CD4-positive, alpha-beta T cell (primary cell): Measurements from ENCODE around the gene KLK1. TPM values are rescaled to one million over a fixed set of nuclear protein-coding genes. Genes with fewer than 3 reads are reported as not detected.

Source experiments
- ATAC-seq: fragments of 200-7000 bp; cut with Tn5 transposase; one replicate; pipeline ENCODE4 v1.10.0; 2022; ENCODE audit warnings: mild to moderate bottlenecking; ENCODE audit not compliant: poor library complexity
- CTCF ChIA-PET: fragments of 350-600 bp; sonication (Branson Sonifier 250); formaldehyde crosslinking; loops from one replicate; lab custom pipeline; 2021; ENCODE audit warnings: antibody characterized with exemption, inconsistent platforms; lab: Charles Lee
- POLR2A ChIA-PET: fragments of 350-600 bp; sonication (Branson Sonifier 250); formaldehyde crosslinking; loops from one replicate; lab custom pipeline; 2021; ENCODE audit warnings: antibody characterized with exemption, inconsistent platforms; lab: Charles Lee
- DNase-seq, 14 experiments: peaks; one replicate each; pipeline ENCODE4 v3.0.0-alpha.2; 2013 to 2020; ENCODE audit warnings: mixed read lengths in 2 of 14
- H3K27ac ChIP-seq, 2 donors: one replicate each; pipeline versions ENCODE4 v1.5.1 to v1.7.0; 2013; ENCODE audit warnings: low read length in 2 of 2, low read depth in 1 of 2, mild to moderate bottlenecking in 1 of 2
- H3K27me3 ChIP-seq, 2 experiments: 1 replicate in 1 of 2; 2 replicates in 1 of 2; pipeline versions ENCODE4 v1.6.1 to v1.7.0; 2013; ENCODE audit warnings: low read length in 2 of 2, control low read depth in 1 of 2, mild to moderate bottlenecking in 1 of 2, moderate library complexity in 1 of 2; ENCODE audit not compliant: insufficient read depth in 2 of 2, control insufficient read depth in 1 of 2
- H3K36me3 ChIP-seq: one replicate; pipeline ENCODE4 v1.6.1; 2013; ENCODE audit warnings: low read length, control low read depth; ENCODE audit not compliant: insufficient read depth
- H3K4me1 ChIP-seq: one replicate; pipeline ENCODE4 v1.6.1; 2013; ENCODE audit warnings: low read length, control low read depth; ENCODE audit not compliant: insufficient read depth
- H3K4me3 ChIP-seq: one replicate; pipeline ENCODE4 v1.5.1; 2013; ENCODE audit warnings: mild to moderate bottlenecking, low read length, moderate library complexity
- H3K9me3 ChIP-seq, 2 experiments: 1 replicate in 1 of 2; 2 replicates in 1 of 2; pipeline versions ENCODE4 v1.6.1 to v1.7.0; 2013; ENCODE audit warnings: low read length in 2 of 2, mild to moderate bottlenecking in 2 of 2, control low read depth in 1 of 2, moderate library complexity in 1 of 2; ENCODE audit not compliant: control insufficient read depth in 1 of 2, insufficient read depth in 1 of 2
- H3K27ac Mint-ChIP-seq: one replicate; pipeline ENCODE4 v1.8.0; 2020; ENCODE audit warnings: mixed read lengths
- H3K27me3 Mint-ChIP-seq: one replicate; pipeline ENCODE4 v1.8.0; 2021; ENCODE audit warnings: mixed read lengths
- H3K36me3 Mint-ChIP-seq: one replicate; pipeline ENCODE4 v1.8.0; 2021; ENCODE audit warnings: low read depth, mixed read lengths
- H3K4me1 Mint-ChIP-seq: one replicate; pipeline ENCODE4 v1.8.0; 2021; ENCODE audit warnings: low read depth, mixed read lengths
- H3K4me3 Mint-ChIP-seq: one replicate; pipeline ENCODE4 v1.8.0; 2020; ENCODE audit warnings: mild to moderate bottlenecking, mixed read lengths
- H3K9me3 Mint-ChIP-seq: one replicate; pipeline ENCODE4 v1.8.0; 2020; ENCODE audit warnings: mixed read lengths
- intact Hi-C, 2 experiments: fragments of 100-400 bp; cut with DNase I in 1 of 2; cut with micrococcal nuclease in 1 of 2; formaldehyde crosslinking; loops; one replicate each; pipeline versions ENCODE4 v1.15.1 to v1.9.0; 2023 to 2025; cut with DNase I, micrococcal nuclease
- total RNA-seq, 174 experiments: library from RNA in 2 of 174; stranded (reverse) in 2 of 174; gene quantifications; one replicate each; pipeline ENCODE4 v1.2.3 and lab custom pipeline; 2021 to 2026
- TF ChIP-seq, protein P1 (sequence below): fragments of 200-600 bp; IDR thresholded peaks from one replicate; pipeline ENCODE4 v1.8.0; 2022; ENCODE audit warnings: antibody characterized with exemption, mild to moderate bottlenecking

Gene KLK1
- total RNA-seq, 2 experiments from 2014 or later, result not detected

DNA sequence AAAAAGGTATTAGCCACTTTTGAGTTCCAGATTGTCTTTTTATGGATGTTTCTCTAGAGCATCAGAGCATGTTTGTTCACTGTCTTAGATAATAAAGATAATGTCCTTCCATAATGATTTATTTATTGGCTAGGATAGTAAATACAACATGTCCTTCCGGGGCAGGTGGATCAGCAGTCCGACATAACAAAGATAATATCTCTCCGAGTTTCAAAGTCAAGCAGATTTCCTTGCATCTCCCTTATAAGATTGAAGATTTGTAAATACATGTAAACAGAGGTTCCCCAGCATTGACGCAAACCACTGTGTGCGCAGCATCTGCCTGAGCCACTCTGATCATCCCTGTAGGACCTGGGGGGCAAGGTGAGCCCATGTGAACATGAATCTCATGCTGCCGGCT, 18.5 kb upstream of the KLK1 start:
- no peak overlapping the region for H3K27ac ChIP-seq
- intact Hi-C loops, result no loop called here
- no peak for ATAC-seq
- Mint-ChIP-seq H3K4me3 (no peak overlapping the region), H3K27ac (no peak overlapping the region), H3K27me3 (peaks cover 48% of the 10 kb centered on the region), H3K9me3 (peaks cover 2% of the 10 kb centered on the region), H3K4me1 (no peaks in the 10 kb centered on the region), H3K36me3 (no peaks in the 10 kb centered on the region)
- peaks cover 0 to 5% of the 10 kb centered on the region in 2 experiments for H3K27me3 ChIP-seq
- no peak overlapping the region for H3K4me3 ChIP-seq
- H3K4me1 ChIP-seq, result no peaks in the 10 kb centered on the region
- peaks cover 15 to 23% of the 10 kb centered on the region in 2 experiments for H3K9me3 ChIP-seq
- no peaks in the 10 kb centered on the region for H3K36me3 ChIP-seq
- no peak for DNase-seq
- TF ChIP-seq, protein P1, sequence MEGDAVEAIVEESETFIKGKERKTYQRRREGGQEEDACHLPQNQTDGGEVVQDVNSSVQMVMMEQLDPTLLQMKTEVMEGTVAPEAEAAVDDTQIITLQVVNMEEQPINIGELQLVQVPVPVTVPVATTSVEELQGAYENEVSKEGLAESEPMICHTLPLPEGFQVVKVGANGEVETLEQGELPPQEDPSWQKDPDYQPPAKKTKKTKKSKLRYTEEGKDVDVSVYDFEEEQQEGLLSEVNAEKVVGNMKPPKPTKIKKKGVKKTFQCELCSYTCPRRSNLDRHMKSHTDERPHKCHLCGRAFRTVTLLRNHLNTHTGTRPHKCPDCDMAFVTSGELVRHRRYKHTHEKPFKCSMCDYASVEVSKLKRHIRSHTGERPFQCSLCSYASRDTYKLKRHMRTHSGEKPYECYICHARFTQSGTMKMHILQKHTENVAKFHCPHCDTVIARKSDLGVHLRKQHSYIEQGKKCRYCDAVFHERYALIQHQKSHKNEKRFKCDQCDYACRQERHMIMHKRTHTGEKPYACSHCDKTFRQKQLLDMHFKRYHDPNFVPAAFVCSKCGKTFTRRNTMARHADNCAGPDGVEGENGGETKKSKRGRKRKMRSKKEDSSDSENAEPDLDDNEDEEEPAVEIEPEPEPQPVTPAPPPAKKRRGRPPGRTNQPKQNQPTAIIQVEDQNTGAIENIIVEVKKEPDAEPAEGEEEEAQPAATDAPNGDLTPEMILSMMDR, result no peak
- ChIA-PET POLR2A (no interaction called here), CTCF (no interaction called here)

DNA sequence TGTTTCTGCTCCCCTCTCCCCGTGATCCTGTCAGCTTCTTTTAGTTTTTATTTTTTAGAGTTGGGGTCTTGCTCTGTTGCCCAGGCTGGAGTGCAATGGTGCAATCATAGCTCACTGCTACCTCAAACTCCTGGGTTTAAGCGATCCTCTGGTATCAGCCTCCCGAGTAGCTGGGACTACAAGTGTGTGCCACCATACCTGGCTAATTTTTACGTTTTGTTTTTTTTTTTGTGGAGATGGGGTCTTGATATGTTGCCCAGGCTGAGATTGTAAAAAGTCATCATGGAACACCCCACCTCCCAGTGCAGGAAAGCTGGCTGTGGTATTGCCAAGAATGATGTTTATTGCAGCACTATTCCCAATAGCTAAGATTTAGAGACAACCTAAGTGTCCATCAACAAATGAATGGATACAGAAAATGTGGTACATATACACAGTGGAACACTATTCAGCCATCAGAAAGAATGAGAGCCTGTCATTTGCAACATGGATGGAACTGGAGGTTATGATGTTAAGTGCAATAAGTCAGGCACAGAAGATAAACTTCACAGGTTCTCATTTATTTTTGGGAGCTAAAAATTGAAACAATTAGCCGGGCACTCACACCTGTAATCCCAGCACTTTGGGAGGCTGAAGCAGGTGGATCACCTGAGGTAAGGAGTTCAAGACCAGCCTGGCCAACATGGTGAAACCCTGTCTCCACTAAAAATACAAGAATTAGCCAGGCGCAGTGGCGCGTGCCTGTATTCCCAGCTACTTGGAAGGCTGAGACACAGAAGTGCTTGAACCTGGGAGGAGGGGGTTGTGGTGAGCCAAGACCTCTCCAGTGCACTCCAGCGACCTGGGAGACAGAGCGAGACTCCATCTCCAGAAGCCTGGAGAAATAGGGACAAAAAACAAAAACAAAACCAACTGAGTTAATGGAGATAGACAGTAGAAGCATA, 16.4 kb upstream of the KLK1 start:
- Mint-ChIP-seq H3K4me1 (peaks cover 12% of the 10 kb centered on the region), H3K36me3 (no peaks in the 10 kb centered on the region), H3K9me3 (peaks cover 2% of the 10 kb centered on the region), H3K27me3 (peaks cover 54% of the 10 kb centered on the region), H3K27ac (no peak overlapping the region), H3K4me3 (no peak overlapping the region)
- intact Hi-C loops, result no loop called here
- Histone ChIP-seq H3K4me3 (no peak overlapping the region), H3K27ac (no peak overlapping the region), H3K36me3 (no peaks in the 10 kb centered on the region), H3K4me1 (peaks cover 14% of the 10 kb centered on the region), H3K9me3 (peaks cover 15 to 28% of the 10 kb centered on the region in 2 experiments), H3K27me3 (peaks cover 8 to 22% of the 10 kb centered on the region in 2 experiments)
- POLR2A ChIA-PET, result no interaction called here
- TF ChIP-seq, protein P1, result no peak
- CTCF ChIA-PET, result no interaction called here
- DNase-seq, result no peak
- ATAC-seq, result no peak

DNA sequence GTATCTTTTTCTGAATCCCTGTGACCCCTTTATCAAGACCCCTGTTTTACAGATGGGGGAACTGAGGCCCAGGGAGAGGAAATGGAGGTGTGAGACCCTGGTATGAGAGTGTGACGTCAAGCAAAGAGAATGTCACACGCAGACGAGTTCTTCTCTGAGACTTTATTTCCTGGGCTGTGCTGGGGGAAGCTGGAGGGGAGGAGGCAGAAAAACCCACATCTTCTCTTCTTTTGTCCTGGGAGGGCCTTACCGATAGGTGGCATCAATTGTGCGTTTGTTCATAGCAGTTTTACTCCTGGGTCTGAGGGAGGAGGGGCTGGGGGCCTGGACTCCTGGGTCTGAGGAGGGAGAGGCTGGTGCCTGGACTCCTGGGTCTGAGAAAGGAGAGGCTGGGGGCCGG, 14.7 kb upstream of the KLK1 start:
- Histone ChIP-seq H3K4me3 (no peak overlapping the region), H3K9me3 (peaks cover 8 to 17% of the 10 kb centered on the region in 2 experiments), H3K4me1 (peaks cover 16% of the 10 kb centered on the region), H3K27me3 (peaks cover 15 to 27% of the 10 kb centered on the region in 2 experiments), H3K27ac (no peak overlapping the region), H3K36me3 (no peaks in the 10 kb centered on the region)
- ChIA-PET POLR2A (no interaction called here), CTCF (no interaction called here)
- no peak for DNase-seq
- TF ChIP-seq, protein P1, result no peak
- Mint-ChIP-seq H3K9me3 (no peaks in the 10 kb centered on the region), H3K36me3 (no peaks in the 10 kb centered on the region), H3K27me3 (peaks cover 59% of the 10 kb centered on the region), H3K4me1 (peaks cover 12% of the 10 kb centered on the region), H3K27ac (no peak overlapping the region), H3K4me3 (no peak overlapping the region)
- intact Hi-C loops, result no loop called here
- ATAC-seq, result peak; percentile 32
